ENCODE measurements around the gene CHST11. TPM values are rescaled to one million over a fixed set of nuclear protein-coding genes. Genes with fewer than 3 reads are reported as not detected.

CHST11 gene
- total and polyA plus RNA-seq, 10 of the 15 experiments (the other 5 are each of a cell fraction or from before 2014, with no cell fraction given), result 1.9 to 38.1 (median 17.2) TPM

DNA sequence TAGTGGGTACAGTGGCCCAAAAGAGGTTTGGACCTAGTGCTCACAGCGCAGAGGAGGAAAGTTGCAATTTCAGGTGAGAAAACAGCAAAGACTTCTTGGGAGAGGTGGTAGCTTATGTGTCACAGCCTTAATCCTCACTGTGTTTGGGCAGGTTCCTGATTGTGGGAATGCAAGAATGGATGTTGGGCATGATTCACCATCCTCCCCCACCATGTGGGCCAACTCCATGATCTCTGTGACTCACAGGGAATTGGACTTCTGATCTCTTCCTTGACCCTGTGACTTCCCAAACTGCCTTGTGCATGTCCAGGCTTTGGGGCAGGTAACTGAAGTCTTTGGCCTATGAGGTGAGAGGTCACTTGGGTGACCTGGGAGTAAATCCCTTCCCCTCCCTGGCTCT, 1.8 kb upstream of the CHST11 start (continued):
- TF ChIP-seq, protein P1, sequence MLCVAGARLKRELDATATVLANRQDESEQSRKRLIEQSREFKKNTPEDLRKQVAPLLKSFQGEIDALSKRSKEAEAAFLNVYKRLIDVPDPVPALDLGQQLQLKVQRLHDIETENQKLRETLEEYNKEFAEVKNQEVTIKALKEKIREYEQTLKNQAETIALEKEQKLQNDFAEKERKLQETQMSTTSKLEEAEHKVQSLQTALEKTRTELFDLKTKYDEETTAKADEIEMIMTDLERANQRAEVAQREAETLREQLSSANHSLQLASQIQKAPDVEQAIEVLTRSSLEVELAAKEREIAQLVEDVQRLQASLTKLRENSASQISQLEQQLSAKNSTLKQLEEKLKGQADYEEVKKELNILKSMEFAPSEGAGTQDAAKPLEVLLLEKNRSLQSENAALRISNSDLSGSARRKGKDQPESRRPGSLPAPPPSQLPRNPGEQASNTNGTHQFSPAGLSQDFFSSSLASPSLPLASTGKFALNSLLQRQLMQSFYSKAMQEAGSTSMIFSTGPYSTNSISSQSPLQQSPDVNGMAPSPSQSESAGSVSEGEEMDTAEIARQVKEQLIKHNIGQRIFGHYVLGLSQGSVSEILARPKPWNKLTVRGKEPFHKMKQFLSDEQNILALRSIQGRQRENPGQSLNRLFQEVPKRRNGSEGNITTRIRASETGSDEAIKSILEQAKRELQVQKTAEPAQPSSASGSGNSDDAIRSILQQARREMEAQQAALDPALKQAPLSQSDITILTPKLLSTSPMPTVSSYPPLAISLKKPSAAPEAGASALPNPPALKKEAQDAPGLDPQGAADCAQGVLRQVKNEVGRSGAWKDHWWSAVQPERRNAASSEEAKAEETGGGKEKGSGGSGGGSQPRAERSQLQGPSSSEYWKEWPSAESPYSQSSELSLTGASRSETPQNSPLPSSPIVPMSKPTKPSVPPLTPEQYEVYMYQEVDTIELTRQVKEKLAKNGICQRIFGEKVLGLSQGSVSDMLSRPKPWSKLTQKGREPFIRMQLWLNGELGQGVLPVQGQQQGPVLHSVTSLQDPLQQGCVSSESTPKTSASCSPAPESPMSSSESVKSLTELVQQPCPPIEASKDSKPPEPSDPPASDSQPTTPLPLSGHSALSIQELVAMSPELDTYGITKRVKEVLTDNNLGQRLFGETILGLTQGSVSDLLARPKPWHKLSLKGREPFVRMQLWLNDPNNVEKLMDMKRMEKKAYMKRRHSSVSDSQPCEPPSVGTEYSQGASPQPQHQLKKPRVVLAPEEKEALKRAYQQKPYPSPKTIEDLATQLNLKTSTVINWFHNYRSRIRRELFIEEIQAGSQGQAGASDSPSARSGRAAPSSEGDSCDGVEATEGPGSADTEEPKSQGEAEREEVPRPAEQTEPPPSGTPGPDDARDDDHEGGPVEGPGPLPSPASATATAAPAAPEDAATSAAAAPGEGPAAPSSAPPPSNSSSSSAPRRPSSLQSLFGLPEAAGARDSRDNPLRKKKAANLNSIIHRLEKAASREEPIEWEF (IDR thresholded peaks at IDR 0.05; ENCODE audit: insufficient replicate concordance, low read depth, low read length), result no peak
- TF ChIP-seq IKZF2 (IDR thresholded peaks at IDR 0.05) (no peak), NFYB (IDR thresholded peaks at IDR 0.05; ENCODE audit: insufficient read depth, low read depth, low read length) (no peak), NBN (IDR thresholded peaks at IDR 0.05) (no peak), ESRRA (IDR thresholded peaks at IDR 0.05; ENCODE audit: low read length) (no peak), NRF1 (conservative IDR thresholded peaks at IDR 0.05; ENCODE audit: low read depth, low read length) (no peak), NR2C1 (IDR thresholded peaks at IDR 0.05) (no peak), HDAC6 (IDR thresholded peaks at IDR 0.05; ENCODE audit: unreplicated experiment) (no peak)
- TF ChIP-seq, protein P2, sequence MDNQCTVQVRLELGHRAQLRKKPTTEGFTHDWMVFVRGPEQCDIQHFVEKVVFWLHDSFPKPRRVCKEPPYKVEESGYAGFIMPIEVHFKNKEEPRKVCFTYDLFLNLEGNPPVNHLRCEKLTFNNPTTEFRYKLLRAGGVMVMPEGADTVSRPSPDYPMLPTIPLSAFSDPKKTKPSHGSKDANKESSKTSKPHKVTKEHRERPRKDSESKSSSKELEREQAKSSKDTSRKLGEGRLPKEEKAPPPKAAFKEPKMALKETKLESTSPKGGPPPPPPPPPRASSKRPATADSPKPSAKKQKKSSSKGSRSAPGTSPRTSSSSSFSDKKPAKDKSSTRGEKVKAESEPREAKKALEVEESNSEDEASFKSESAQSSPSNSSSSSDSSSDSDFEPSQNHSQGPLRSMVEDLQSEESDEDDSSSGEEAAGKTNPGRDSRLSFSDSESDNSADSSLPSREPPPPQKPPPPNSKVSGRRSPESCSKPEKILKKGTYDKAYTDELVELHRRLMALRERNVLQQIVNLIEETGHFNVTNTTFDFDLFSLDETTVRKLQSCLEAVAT (IDR thresholded peaks at IDR 0.05), result no peak
- TF ChIP-seq, protein P3, sequence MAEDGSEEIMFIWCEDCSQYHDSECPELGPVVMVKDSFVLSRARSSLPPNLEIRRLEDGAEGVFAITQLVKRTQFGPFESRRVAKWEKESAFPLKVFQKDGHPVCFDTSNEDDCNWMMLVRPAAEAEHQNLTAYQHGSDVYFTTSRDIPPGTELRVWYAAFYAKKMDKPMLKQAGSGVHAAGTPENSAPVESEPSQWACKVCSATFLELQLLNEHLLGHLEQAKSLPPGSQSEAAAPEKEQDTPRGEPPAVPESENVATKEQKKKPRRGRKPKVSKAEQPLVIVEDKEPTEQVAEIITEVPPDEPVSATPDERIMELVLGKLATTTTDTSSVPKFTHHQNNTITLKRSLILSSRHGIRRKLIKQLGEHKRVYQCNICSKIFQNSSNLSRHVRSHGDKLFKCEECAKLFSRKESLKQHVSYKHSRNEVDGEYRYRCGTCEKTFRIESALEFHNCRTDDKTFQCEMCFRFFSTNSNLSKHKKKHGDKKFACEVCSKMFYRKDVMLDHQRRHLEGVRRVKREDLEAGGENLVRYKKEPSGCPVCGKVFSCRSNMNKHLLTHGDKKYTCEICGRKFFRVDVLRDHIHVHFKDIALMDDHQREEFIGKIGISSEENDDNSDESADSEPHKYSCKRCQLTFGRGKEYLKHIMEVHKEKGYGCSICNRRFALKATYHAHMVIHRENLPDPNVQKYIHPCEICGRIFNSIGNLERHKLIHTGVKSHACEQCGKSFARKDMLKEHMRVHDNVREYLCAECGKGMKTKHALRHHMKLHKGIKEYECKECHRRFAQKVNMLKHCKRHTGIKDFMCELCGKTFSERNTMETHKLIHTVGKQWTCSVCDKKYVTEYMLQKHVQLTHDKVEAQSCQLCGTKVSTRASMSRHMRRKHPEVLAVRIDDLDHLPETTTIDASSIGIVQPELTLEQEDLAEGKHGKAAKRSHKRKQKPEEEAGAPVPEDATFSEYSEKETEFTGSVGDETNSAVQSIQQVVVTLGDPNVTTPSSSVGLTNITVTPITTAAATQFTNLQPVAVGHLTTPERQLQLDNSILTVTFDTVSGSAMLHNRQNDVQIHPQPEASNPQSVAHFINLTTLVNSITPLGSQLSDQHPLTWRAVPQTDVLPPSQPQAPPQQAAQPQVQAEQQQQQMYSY (CRISPR knock-in tag; IDR thresholded peaks at IDR 0.05), result no peak
